Natural killer cell (primary cell): ENCODE results near the gene SLC9A5. TPM values are rescaled to one million over a fixed set of nuclear protein-coding genes. Genes with fewer than 3 reads are reported as not detected.

Experiments
- ATAC-seq, 3 donors: fragments of 150-1000 bp in 2 of 3; fragments of 200-7000 bp in 1 of 3; cut with Tn5 transposase; 1 replicate in 1 of 3; 2 replicates in 2 of 3; pipeline ENCODE4 v1.10.0; 2021; ENCODE audit warnings: mild to moderate bottlenecking in 2 of 3, moderate library complexity in 2 of 3
- DNase-seq, 2 donors: peaks; one replicate each; pipeline versions ENCODE4 v3.0.0 to v3.0.0-alpha.2; 2013 to 2021; ENCODE audit warnings: mixed read lengths in 1 of 2
- H3K27ac ChIP-seq: one replicate; pipeline ENCODE4 v1.5.1; 2013; ENCODE audit warnings: mild to moderate bottlenecking, low read length
- H3K27me3 ChIP-seq: one replicate; pipeline ENCODE4 v1.6.1; 2013; ENCODE audit warnings: low read length; ENCODE audit not compliant: control insufficient read depth, insufficient read depth
- H3K36me3 ChIP-seq: one replicate; pipeline ENCODE4 v1.6.1; 2013; ENCODE audit warnings: low read length; ENCODE audit not compliant: control insufficient read depth, insufficient read depth
- H3K4me1 ChIP-seq: one replicate; pipeline ENCODE4 v1.6.1; 2013; ENCODE audit warnings: low read length; ENCODE audit not compliant: control insufficient read depth, insufficient read depth
- H3K4me3 ChIP-seq: one replicate; pipeline ENCODE4 v1.5.1; 2013; ENCODE audit warnings: low read length
- H3K9me3 ChIP-seq: one replicate; pipeline ENCODE4 v1.6.1; 2013; ENCODE audit warnings: low read length; ENCODE audit not compliant: control insufficient read depth, insufficient read depth
- H3K27ac Mint-ChIP-seq, 2 donors: one replicate each; pipeline ENCODE4 v1.8.0; 2022; ENCODE audit warnings: mild to moderate bottlenecking in 2 of 2, mixed read lengths in 2 of 2, moderate library complexity in 1 of 2
- H3K27me3 Mint-ChIP-seq, 2 donors: one replicate each; pipeline ENCODE4 v1.8.0; 2022; ENCODE audit warnings: low read depth in 2 of 2, mixed read lengths in 2 of 2
- H3K36me3 Mint-ChIP-seq: one replicate; pipeline ENCODE4 v1.8.0; 2022; ENCODE audit warnings: mixed read lengths
- H3K4me1 Mint-ChIP-seq, 2 donors: one replicate each; pipeline ENCODE4 v1.8.0; 2022; ENCODE audit warnings: mixed read lengths in 2 of 2
- H3K4me3 Mint-ChIP-seq: one replicate; pipeline ENCODE4 v1.8.0; 2022; ENCODE audit warnings: mild to moderate bottlenecking, moderate library complexity, mixed read lengths
- H3K9me3 Mint-ChIP-seq, 2 donors: one replicate each; pipeline ENCODE4 v1.8.0; 2022; ENCODE audit warnings: mixed read lengths in 2 of 2
- CTCF ChIP-seq: fragments of 200-600 bp; IDR thresholded peaks from one replicate; pipeline ENCODE4 v1.8.0; 2022; ENCODE audit warnings: antibody characterized with exemption
- WGBS: methylation state at CpG from one replicate; pipeline ENCODE4 v1.1.7; 2013; ENCODE audit warnings: missing lambda C conversion rate; ENCODE audit not compliant: insufficient coverage; 5-methylcytosine and 5-hydroxymethylcytosine counted together
- intact Hi-C: fragments of 100-400 bp; cut with micrococcal nuclease; formaldehyde crosslinking; loops from one replicate; pipeline ENCODE4 v1.14.2; 2022
- total RNA-seq, 4 donors: library from RNA; stranded (reverse); fragments of 120-200 nt in 1 of 4; gene quantifications; one replicate each; pipeline versions ENCODE4 v1.2.3 to v1.2.4, GENCODE V29; 2013 to 2022

Gene SLC9A5
- total RNA-seq, 3 donors from 2014 or later (not counting 1 experiment from before 2014, with no cell fraction given) = 1.2 to 2.6 (median 1.6) TPM

- intact Hi-C loops = no loop called here
- Histone ChIP-seq H3K27me3 (no peaks in the 10 kb centered on the region), H3K27ac (no peak overlapping the region), H3K36me3 (no peaks in the 10 kb centered on the region), H3K9me3 (no peaks in the 10 kb centered on the region), H3K4me3 (no peak overlapping the region), H3K4me1 (peaks cover 27% of the 10 kb centered on the region)
- Mint-ChIP-seq H3K36me3 (no peaks in the 10 kb centered on the region), H3K4me3 (no peak overlapping the region), H3K27me3 (no peaks in the 10 kb centered on the region), H3K27ac (no peak overlapping the region), H3K9me3 (no peaks in the 10 kb centered on the region), H3K4me1 (peaks cover 15 to 16% of the 10 kb centered on the region in 2 donors)
- no peak for DNase-seq
- ATAC-seq = no peak
- TF ChIP-seq CTCF = no peak
- 89% methylated on average over 28 of the region's 28 CpGs for WGBS
Measured at GRCh38 chr16:67286441-67287235, 37.9 kb downstream of the SLC9A5 start.

- Histone ChIP-seq H3K27ac (no peak overlapping the region), H3K36me3 (no peaks in the 10 kb centered on the region), H3K27me3 (no peaks in the 10 kb centered on the region), H3K9me3 (no peaks in the 10 kb centered on the region), H3K4me3 (no peak overlapping the region), H3K4me1 (peaks cover 27% of the 10 kb centered on the region)
- 96% methylated on average over 14 of the region's 14 CpGs for WGBS
- no peak overlapping the region for H3K27ac Mint-ChIP-seq
- intact Hi-C loops = no loop called here
- no peaks in the 10 kb centered on the region for H3K9me3 Mint-ChIP-seq
- no peaks in the 10 kb centered on the region for H3K36me3 Mint-ChIP-seq
- DNase-seq (no peak), ATAC-seq (no peak)
- no peaks in the 10 kb centered on the region for H3K27me3 Mint-ChIP-seq
- peaks cover 15 to 16% of the 10 kb centered on the region in 2 donors for H3K4me1 Mint-ChIP-seq
- TF ChIP-seq CTCF = no peak
- no peak overlapping the region for H3K4me3 Mint-ChIP-seq
Measured at GRCh38 chr16:67287960-67288359, 39.2 kb downstream of the SLC9A5 start.

- TF ChIP-seq CTCF = no peak
- DNase-seq = no peak
- Histone ChIP-seq H3K27me3 (no peaks in the 10 kb centered on the region), H3K4me1 (peaks cover 39% of the 10 kb centered on the region), H3K9me3 (no peaks in the 10 kb centered on the region), H3K4me3 (no peak overlapping the region), H3K27ac (no peak overlapping the region), H3K36me3 (no peaks in the 10 kb centered on the region)
- no peak for ATAC-seq
- Mint-ChIP-seq H3K4me3 (no peak overlapping the region), H3K27me3 (no peaks in the 10 kb centered on the region), H3K9me3 (no peaks in the 10 kb centered on the region), H3K27ac (no peak overlapping the region), H3K4me1 (peaks cover 21 to 23% of the 10 kb centered on the region in 2 donors), H3K36me3 (no peaks in the 10 kb centered on the region)
- intact Hi-C loops = no loop called here
- WGBS = 95% methylated on average over 7 of the region's 7 CpGs
Measured at GRCh38 chr16:67291461-67291860, 42.7 kb downstream of the SLC9A5 start.
